Medulla oblongata (tissue), 1 donor: ENCODE results near the gene FREM1.
"Not testable (repeated sequence)": the region's sequence is repeated elsewhere in the genome, so short reads cannot be mapped to it uniquely, and the experiment has no call there.

Experiments
- DNase-seq: peaks from one replicate; pipeline ENCODE4 v3.0.0-alpha.2; 2015; ENCODE audit errors: extremely low spot score

Gene FREM1, protein sequence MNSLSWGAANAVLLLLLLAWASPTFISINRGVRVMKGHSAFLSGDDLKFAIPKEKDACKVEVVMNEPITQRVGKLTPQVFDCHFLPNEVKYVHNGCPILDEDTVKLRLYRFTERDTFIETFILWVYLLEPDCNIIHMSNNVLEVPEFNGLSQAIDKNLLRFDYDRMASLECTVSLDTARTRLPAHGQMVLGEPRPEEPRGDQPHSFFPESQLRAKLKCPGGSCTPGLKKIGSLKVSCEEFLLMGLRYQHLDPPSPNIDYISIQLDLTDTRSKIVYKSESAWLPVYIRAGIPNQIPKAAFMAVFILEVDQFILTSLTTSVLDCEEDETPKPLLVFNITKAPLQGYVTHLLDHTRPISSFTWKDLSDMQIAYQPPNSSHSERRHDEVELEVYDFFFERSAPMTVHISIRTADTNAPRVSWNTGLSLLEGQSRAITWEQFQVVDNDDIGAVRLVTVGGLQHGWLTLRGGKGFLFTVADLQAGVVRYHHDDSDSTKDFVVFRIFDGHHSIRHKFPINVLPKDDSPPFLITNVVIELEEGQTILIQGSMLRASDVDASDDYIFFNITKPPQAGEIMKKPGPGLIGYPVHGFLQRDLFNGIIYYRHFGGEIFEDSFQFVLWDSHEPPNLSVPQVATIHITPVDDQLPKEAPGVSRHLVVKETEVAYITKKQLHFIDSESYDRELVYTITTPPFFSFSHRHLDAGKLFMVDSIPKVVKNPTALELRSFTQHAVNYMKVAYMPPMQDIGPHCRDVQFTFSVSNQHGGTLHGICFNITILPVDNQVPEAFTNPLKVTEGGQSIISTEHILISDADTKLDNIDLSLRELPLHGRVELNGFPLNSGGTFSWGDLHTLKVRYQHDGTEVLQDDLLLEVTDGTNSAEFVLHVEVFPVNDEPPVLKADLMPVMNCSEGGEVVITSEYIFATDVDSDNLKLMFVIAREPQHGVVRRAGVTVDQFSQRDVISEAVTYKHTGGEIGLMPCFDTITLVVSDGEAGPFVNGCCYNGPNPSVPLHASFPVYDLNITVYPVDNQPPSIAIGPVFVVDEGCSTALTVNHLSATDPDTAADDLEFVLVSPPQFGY (N-terminal part only)

DNA sequence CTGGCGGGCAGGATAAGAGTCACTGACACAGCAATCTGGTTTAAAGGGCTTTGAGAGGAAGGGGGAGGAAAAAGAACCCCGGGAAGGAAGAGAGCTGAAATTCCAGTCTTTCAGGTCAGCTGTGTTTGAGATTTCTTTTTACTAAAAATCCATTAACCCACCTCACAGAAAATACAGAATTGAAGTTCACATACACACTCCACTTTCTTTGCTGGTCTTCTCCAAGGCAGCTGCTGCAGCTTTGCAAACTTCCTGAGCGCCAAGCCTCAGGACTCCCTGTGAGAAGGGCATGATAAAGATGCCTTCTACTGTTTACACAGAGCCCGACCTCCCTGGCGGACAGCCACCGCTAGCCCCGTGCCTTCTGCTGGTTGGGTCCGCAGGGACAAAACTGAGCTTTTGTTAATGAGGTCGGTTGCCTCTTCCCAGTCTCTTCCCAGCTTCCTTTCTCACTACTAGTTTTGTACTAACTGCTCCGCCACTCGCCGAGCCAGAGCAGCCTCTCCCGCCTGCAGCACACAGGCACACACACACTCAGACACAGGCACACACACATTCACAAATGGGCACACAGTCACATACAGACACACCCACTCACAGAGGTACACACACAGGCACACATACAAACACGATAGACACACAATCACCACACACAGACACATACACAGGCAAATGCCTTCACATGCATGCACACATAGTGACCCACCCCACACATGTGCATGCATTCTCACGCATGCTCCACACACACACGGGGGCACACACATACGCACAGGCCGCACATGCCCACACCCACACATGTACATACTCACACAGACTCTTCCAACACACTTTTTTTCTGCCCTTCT lies at the start of gene FREM1:
FREM1 (minus strand) TSS at position 468 of the 845 bp plus-strand sequence. CDS start 41,451 bp downstream, outside the sequence.
- DNase-seq, result peak; percentile 35

DNA sequence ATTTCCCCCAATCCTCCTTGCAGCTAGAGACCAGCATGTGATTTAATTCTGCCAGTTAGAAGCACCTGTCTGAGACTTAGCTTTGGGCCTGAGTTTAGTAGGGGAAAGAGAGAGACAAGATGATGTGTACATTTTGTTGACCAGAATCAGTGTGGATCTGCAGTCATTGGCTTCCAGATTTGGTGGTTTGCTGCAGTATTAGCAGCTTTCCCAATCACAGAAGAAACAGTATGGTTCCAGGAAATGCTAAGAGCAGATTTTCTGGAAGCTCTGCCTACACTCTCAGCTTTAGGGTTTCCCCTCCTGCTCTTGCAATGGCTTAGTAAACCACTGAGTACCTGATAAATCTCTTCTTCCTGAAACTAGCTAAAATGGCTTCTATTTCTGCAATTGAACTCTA lies 48.8 kb upstream of the FREM1 start:
- no peak for DNase-seq

DNA sequence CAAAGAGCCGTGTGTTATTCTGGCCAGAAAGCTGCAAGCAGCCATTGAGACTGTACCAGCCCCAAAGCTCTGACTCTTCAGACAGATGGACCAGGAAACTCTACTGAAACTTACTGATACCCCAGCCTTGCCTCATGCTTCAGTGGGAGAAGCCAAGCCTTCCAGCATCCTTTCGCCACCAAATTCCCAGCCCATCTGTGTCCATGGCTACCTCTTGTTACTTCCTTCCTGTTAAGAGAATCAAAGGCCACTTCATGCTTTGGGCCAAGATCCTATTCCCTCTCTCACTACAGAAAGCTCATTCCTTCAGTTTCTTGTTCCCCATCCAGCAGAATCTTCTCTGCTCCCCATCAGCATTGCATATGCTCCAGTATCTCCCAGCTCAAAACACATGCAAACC lies 46.9 kb upstream of the FREM1 start:
- DNase-seq, result no peak

DNA sequence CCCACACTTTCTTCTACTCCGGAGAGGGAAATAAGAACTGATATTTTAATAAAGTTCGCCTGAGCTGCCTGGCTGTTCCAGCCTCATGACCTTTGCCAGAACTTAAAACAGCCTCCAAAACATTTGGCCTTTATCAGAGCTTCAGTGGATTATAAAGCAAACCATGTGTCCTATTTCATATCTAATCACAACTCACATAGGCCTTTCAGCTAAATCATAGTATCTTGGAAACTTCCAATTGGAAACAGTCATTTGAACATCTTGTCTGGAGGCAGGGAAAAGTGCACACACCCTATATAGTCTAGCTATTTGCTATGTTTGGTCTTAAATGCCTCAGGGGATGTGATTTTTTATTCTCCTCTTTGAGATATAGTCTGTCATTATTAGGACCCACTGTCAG lies 46.0 kb upstream of the FREM1 start:
- DNase-seq, result no peak

DNA sequence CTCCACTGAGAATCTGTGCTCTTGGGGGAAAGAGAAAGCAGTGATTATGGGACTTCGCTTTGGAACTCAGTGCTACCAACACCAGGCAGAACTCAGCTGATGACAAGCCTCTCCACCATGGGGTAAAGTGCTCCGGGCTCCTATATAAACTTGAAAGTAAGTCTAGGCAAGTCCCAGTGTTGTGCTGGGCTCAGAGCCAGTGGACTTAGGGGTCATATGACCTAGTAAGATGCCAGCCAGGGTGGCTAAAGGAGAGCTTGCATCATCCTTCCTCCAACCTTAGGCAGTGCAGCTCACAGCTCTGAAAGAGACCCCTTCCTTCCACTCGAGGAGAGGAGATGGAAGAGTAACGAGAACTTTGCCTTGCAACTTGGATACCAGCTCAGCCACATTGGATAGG lies 35.1 kb upstream of the FREM1 start:
- no peak for DNase-seq

DNA sequence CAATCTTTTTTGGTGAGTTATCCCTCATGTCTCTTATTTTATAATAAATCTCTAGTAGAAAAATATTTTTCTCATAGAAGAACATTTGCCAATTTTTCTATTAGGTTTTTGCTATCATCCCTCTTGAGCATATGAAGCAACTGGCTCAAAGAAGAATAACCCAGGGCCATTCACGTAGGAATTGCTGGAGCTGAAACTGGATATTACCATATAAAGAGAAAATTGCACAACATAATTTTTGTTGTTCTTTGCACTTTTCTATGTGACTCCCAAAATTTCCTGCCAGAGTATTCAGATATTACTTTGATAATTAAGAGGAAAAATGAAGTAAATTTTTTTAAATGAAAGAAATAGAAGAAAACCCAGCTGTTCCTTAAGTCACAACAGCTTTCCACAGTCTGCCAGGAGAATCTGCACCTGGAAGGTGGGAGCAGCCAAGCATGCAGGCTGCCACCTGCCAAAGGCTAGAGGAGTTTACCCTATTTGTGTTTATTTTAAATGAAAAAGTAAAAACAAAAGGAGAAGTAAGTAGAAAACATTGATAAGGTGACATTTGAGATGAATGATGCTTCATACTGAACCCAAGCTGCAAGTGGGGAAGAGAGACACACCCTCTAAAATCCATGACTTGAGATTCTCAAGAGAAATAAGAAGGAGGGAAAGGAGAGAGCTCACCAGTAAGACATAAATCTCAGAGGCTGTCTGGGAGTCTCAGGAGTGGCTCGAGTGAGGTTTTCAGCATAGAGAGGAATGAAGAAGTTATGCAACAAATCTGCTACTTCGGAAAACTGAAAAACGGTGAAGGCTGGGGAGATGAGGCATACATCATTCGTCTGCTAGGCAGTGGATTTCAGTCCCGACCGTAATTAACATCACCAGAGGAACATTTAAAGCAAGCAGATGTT lies 31.5 kb upstream of the FREM1 start:
- DNase-seq, result no peak

DNA sequence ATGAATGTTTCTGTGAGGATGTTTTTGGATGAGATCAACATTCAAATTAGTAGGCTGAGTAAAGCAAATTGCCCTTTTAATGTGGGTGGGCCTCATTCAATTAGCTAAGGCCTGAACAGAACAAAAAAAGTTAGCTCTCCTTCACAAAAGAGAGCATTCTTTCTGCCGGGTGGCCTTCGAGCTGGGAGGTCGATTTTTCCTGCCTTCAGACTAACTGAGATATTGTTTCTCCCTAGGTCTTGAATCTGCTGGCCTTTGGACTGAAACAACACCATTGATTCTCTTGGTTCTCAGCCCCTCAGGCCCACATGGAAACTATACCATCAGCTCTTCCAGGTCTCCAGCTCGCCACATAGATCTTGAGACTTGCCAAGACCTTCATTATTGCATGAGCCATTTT lies 29.1 kb upstream of the FREM1 start:
- no peak for DNase-seq

DNA sequence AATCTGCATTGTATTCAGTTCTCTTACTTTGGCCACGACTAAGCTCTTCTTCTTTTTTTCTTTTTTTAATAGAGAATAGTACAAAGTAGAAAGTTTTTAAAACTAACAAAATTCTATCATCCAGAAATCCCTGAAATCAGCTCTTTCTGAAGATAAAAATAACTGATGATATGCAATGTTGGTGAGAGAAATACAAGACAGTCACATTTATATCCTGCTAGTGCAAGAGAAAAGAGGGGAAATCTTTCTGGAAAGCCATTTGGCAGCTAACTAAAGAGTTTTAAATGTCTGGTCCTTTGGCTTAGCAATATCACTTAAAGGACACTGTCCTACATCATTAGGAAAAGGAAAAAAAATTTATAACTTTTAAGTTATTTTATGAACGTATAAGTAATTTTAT lies 27.0 kb upstream of the FREM1 start:
- no peak for DNase-seq

DNA sequence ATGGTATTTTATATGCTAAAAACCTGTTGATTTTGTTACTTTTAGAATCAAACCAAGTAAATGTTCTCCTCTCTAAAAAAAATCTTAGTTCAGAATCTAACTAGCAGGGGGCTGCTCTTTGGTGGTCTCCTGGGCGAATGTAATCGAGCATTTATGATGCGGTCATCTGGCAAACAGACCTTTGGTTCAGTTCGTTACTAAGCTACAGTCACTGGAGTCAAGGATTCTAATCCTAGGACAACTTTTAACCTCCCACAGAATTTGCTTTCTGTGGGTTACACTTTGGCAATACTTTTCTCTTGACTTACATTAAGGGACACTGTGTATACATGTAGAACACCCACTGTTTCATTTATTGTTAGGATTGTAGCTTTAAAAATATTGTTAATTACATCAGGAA lies 26.3 kb upstream of the FREM1 start:
- DNase-seq, result no peak

DNA sequence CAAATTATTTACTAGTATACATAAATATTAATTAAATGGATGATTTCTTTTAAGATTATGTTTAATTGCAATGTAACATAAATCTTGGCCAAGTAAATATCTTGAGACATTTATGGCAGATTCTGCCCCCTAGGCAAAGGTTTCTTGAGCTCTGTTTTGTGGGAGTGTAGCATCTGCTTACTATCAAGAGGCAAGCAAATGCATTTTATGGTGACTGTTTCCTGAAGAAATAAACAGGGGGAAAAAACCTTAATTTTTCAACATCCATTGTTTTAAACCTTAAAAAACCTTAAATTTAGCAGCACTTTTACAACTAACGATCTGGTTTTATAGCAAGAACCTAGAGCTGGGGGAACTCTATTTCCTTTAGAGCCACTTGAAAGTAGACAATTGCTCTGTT lies 25.7 kb upstream of the FREM1 start:
- DNase-seq, result no peak

DNA sequence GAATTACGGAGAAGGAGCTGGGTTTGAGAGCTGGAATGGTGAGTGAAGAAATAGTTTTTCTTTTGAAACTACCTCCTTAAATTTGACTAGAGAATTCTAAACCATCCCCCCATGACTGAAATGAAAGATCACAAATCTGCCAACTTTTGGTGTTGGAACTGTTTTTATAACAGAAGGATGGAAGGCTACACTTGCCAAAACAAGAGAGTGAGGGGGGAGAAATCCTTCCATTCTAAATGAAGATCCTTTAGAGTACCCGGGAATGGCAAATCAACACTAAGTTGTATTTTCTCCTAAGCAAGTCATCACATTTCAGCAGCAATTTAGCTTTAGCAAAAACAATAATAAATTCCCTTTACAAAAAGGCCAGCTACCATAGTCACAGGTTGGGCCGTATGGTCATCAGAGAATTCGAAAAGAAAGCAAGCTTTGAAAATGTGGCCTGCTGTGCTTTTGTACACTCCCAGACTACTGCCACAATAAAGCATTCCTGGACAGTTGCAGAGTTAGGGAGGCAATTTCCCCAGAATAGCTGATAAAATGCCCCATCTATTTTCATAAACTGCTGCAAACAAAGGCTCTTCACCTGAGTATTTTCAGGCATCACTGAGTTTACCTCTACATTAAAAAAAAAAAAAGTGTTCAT lies 25.0 kb upstream of the FREM1 start:
- DNase-seq, result peak; percentile 32

DNA sequence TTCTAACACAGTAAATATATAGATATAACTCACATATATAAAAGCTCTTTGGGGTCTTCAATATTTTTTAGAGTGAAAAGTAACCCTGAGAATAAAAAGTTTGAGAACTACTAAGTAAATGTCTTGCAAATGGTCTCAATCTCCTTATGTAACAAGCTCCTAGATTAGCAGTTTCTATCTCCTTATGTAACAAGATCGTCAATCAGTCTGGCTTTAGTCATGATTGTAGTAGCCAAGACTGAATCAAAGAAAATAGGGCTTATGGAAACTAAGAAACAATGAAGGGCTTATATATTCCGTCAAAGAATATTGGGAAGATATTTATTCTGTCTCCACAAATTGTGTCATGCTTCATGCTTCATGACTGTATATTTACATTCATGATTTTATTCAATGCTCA lies 22.4 kb upstream of the FREM1 start:
- no peak for DNase-seq

DNA sequence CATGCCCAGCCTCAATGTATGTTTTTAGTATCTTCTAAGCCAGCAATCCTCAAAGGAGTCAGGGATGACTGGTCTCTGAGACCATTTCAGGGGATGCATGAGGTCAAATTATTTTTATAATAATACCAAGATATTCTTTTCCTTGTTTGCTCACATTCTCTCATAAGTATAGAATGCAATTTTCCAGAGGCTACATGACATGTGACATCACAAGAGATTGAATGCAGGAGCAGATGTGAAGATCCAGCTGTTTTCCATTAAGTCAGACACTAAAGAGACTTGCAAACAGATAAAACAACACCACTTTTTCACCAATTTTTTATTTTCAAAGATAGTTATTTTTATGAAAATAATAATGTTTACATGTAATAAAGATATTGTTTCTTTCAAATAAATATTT lies 22.0 kb upstream of the FREM1 start:
- DNase-seq, result no peak

DNA sequence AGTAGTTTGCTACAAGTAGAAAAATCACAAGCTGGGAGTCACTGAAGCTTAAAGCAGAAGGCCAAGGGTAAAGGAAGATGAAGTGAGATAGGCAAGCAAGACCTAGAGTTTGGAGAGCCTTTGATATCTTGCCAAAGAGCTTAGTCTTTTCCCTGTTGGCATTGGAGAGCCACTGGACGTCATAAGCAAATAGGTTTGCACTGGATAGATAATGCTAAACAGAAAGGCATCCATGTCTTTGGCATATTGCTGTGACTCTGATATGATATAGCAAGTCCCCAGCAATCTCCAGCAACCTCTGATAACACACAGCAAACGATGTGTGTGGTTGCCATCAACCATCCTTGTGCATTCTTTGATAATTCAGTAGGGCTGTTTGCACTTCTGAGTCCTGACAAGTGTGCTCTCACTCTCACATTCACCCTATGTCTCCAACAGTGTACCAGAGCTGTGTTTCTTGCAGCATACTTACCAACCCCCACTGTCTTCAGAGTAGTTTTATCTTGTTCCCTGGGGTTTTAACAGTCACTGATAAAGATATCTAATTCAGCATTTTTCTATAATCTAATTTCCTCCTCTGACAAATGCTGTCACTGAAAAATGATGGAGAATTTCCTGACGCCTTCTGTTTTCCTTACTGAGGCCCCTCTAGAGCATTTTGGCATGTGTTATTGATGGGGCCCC lies 16.9 kb upstream of the FREM1 start:
- no peak for DNase-seq

DNA sequence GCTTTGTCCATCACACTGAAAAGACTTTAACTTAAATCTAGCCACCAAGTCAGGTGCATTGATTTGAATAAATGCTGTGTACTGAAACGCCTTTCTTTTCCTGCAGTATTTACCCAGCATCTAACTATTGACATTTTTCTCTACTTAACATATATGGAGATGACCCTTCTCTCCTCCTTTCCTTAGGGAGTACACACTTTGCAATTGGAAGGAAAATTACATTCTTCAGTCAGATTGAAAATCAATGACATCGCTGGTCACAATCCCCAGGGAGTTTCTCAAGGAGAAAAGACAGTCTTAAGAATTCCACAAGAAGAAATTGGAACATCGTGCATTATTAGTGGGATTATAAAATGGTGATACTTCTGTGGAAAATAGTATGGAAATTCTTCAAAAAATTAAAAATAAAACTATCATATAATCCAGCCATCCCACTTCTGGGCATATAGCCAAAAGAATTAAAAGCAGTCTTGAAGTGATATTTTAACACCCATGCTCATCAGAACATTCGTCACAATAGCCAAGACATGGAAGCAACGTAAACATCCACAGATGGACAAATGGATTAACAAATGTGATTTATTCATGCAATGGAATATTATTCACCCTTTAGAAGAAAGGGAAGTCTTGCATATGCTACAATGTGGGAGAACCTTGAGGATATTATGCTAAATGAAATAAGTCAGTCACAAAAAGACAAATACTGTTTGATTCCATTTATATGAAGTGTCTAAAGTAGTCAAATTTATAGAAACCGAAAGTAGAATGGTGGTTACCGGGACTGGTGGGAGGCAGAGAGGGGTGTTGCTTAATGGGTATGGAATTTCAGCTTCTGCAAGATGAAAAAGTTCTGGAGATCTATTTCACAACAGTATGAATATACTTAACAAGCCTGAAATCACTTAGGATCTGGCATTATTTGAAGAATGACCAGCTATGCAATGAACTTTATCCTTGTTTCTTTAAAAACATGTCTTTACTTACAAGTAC lies 14.3 kb upstream of the FREM1 start:
- no peak for DNase-seq

DNA sequence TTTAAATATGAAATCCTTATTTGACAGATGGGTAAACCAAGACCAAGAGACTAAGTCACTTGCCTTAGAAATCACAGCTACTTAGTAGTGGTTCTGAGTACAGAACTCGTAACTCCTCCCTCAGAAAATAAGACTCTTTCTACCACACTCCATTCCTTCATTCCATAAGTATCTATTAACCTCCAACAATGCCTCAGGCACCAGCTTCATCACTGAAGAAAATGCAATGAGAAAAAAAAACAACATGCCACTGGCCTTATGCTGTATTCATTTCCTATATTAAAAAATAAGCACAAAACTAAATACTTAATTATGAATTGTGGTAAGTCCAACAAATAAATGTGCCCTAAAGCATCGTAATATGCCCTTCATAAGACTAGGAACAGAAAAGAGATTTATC lies 13.5 kb upstream of the FREM1 start:
- DNase-seq, result no peak

DNA sequence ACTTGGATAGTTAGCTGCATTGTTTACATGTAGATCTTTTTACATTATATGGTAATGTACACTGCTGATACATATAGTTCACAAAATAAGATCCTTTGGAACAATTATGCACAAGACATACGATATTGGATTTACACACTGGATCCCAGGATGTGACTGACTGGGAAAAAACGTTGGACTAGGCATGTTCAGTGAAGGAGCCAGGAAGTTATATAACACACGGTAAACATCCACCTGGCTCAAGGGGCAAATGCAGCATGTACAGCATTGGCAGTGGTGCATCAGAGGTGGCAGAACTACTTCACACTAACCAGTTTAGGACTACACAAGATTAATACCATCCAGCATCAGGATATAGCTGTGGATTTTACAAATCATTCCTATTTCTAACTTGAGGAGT lies 10.6 kb upstream of the FREM1 start:
- not testable (repeated sequence) for DNase-seq

DNA sequence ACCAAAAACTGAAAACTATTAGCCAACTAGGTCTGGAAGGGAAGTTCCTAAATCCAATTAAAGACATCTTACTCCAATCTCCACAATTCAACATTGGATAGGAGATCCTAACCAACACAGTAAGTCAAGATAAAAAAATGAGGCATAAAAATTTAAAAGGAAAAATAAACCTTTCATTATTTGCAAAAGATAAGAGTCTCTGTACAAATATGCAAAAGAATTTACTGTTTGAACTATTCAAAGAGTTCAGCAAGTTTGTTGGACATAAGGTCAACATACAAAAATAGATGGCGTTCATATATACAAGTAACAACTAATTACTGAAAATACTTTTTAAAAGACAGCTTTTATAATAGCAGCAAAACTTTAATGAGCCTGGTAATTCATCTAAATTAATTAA lies 3.1 kb upstream of the FREM1 start:
- DNase-seq, result no peak
